HEK293 (cell line): ENCODE data around the gene MBLAC1.

Source experiments
- BCL6B ChIP-seq: fragments of 450-650 bp; formaldehyde crosslinking; IDR thresholded peaks from 2 replicates; pipeline ENCODE4 v1.5.1; 2017; ENCODE audit warnings: missing biosample characterization, missing genetic modification characterization
- INSM2 ChIP-seq: fragments of 450-650 bp; formaldehyde crosslinking; IDR thresholded peaks from 2 replicates; pipeline ENCODE4 v1.5.1; 2016; ENCODE audit warnings: missing biosample characterization, missing genetic modification characterization
- KLF16 ChIP-seq: fragments of 450-650 bp; formaldehyde crosslinking; IDR thresholded peaks from 2 replicates; pipeline ENCODE4 v1.5.1; 2017; ENCODE audit warnings: missing biosample characterization, missing genetic modification characterization
- PBX3 ChIP-seq: sonication (generic); formaldehyde crosslinking; IDR thresholded peaks from 2 replicates; pipeline ENCODE4 v1.8.1; 2022; ENCODE audit warnings: mild to moderate bottlenecking, moderate library complexity, missing genetic modification reagents
- PRDM2 ChIP-seq: fragments of 450-650 bp; formaldehyde crosslinking; IDR thresholded peaks from 2 replicates; pipeline ENCODE4 v1.5.1; 2016; ENCODE audit warnings: missing biosample characterization, missing genetic modification characterization, borderline replicate concordance
- ZBTB17 ChIP-seq: fragments of 450-650 bp; formaldehyde crosslinking; IDR thresholded peaks from 2 replicates; pipeline ENCODE4 v1.5.1; 2016; ENCODE audit warnings: missing biosample characterization, missing genetic modification characterization
- ZNF157 ChIP-seq: fragments of 450-650 bp; formaldehyde crosslinking; IDR thresholded peaks from 2 replicates; pipeline ENCODE4 v1.5.1; 2016; ENCODE audit warnings: missing biosample characterization, missing genetic modification characterization
- ZNF223 ChIP-seq: fragments of 450-650 bp; formaldehyde crosslinking; IDR thresholded peaks from 2 replicates; pipeline ENCODE4 v1.5.1; 2016; ENCODE audit warnings: missing biosample characterization, missing genetic modification characterization
- ZNF23 ChIP-seq: fragments of 450-650 bp; formaldehyde crosslinking; IDR thresholded peaks from 2 replicates; pipeline ENCODE4 v1.5.1; 2016; ENCODE audit warnings: missing biosample characterization, missing genetic modification characterization, borderline replicate concordance
- ZNF248 ChIP-seq: fragments of 450-650 bp; formaldehyde crosslinking; IDR thresholded peaks from 2 replicates; pipeline ENCODE4 v1.5.1; 2017; ENCODE audit warnings: missing biosample characterization, missing genetic modification characterization
- ZNF335 ChIP-seq: fragments of 450-650 bp; formaldehyde crosslinking; conservative IDR thresholded peaks from 2 replicates; pipeline ENCODE4 v1.5.1; 2016; ENCODE audit warnings: missing biosample characterization, missing genetic modification characterization
- ZNF350 ChIP-seq: fragments of 450-650 bp; formaldehyde crosslinking; IDR thresholded peaks from 2 replicates; pipeline ENCODE4 v1.5.0; 2017; ENCODE audit warnings: missing biosample characterization, mild to moderate bottlenecking, missing genetic modification characterization
- ZNF404 ChIP-seq: fragments of 450-650 bp; formaldehyde crosslinking; IDR thresholded peaks from 2 replicates; pipeline ENCODE4 v1.5.1; 2017; ENCODE audit warnings: missing biosample characterization, missing genetic modification characterization
- ZNF600 ChIP-seq: fragments of 450-650 bp; formaldehyde crosslinking; IDR thresholded peaks from 2 replicates; pipeline ENCODE4 v1.5.1; 2016; ENCODE audit warnings: missing biosample characterization, missing genetic modification characterization
- ZNF623 ChIP-seq: fragments of 450-650 bp; formaldehyde crosslinking; IDR thresholded peaks from 2 replicates; pipeline ENCODE4 v1.5.1; 2016; ENCODE audit warnings: missing biosample characterization, missing genetic modification characterization
- ZNF658 ChIP-seq: fragments of 450-650 bp; formaldehyde crosslinking; IDR thresholded peaks from 2 replicates; pipeline ENCODE4; 2016; ENCODE audit warnings: missing biosample characterization, missing genetic modification characterization
- ZSCAN4 ChIP-seq: fragments of 450-650 bp; formaldehyde crosslinking; IDR thresholded peaks from 2 replicates; pipeline ENCODE4 v1.5.1; 2017; ENCODE audit warnings: missing biosample characterization, missing genetic modification characterization
- ZXDB ChIP-seq: fragments of 450-650 bp; formaldehyde crosslinking; IDR thresholded peaks from 2 replicates; pipeline ENCODE4 v1.5.1; 2016; ENCODE audit warnings: missing biosample characterization, missing genetic modification characterization
- TF ChIP-seq, protein P1 (sequence below): fragments of 450-650 bp; formaldehyde crosslinking; IDR thresholded peaks from 2 replicates; pipeline ENCODE4 v1.5.1; 2016; ENCODE audit warnings: missing biosample characterization, missing genetic modification characterization
- TF ChIP-seq, protein P2 (sequence below): fragments of 450-650 bp; formaldehyde crosslinking; conservative IDR thresholded peaks from 2 replicates; pipeline ENCODE4 v1.5.1; 2016; ENCODE audit warnings: low read depth, missing biosample characterization, missing genetic modification characterization

MBLAC1 gene

GRCh38 chr7:100177045-100178001 is 50.6 kb downstream of the MBLAC1 start, which contains the start of the genes GPC2 and STAG3 (continued):
- TF ChIP-seq PRDM2 (no peak), ZNF335 (tag by site-specific recombination) (peak; percentile 44; the same call in 1 of the 2 replicates), PBX3 (CRISPR knock-in tag) (peak; percentile 45; the same call in 1 of the 2 replicates), ZNF350 (tag by site-specific recombination) (no peak), ZNF223 (tag by site-specific recombination) (no peak), ZNF157 (tag by site-specific recombination) (no peak), ZNF623 (tag by site-specific recombination) (no peak), INSM2 (tag by site-specific recombination) (no peak), ZSCAN4 (tag by site-specific recombination) (no peak), KLF16 (tag by site-specific recombination) (peak; percentile 30; the same call in 1 of the 2 replicates), ZNF404 (no peak), BCL6B (tag by site-specific recombination) (no peak), ZNF600 (tag by site-specific recombination) (peak; percentile 25; the same call in 1 of the 2 replicates), ZNF248 (tag by site-specific recombination) (no peak), ZXDB (tag by site-specific recombination) (0 out of 2 replicates have a peak, but pooled peaks have one; percentile 37), ZBTB17 (tag by site-specific recombination) (peak; percentile 96), ZNF658 (tag by site-specific recombination) (no peak), ZNF23 (tag by site-specific recombination) (no peak)
- TF ChIP-seq, protein P1, sequence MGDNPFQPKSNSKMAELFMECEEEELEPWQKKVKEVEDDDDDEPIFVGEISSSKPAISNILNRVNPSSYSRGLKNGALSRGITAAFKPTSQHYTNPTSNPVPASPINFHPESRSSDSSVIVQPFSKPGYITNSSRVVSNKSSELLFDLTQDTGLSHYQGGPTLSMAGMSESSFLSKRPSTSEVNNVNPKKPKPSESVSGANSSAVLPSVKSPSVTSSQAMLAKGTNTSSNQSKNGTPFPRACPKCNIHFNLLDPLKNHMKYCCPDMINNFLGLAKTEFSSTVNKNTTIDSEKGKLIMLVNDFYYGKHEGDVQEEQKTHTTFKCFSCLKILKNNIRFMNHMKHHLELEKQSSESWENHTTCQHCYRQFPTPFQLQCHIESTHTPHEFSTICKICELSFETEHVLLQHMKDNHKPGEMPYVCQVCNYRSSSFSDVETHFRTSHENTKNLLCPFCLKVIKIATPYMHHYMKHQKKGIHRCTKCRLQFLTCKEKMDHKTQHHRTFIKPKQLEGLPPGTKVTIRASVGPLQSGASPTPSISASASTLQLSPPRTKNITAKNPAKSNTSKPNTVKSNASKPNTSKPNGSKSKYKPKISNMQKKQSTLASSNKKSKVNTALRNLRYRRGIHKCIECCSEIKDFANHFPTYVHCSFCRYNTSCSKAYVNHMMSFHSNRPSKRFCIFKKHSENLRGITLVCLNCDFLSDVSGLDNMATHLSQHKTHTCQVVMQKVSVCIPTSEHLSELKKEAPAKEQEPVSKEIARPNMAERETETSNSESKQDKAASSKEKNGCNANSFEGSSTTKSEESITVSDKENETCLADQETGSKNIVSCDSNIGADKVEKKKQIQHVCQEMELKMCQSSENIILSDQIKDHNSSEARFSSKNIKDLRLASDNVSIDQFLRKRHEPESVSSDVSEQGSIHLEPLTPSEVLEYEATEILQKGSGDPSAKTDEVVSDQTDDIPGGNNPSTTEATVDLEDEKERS (tag by site-specific recombination), result no peak
- TF ChIP-seq, protein P2, sequence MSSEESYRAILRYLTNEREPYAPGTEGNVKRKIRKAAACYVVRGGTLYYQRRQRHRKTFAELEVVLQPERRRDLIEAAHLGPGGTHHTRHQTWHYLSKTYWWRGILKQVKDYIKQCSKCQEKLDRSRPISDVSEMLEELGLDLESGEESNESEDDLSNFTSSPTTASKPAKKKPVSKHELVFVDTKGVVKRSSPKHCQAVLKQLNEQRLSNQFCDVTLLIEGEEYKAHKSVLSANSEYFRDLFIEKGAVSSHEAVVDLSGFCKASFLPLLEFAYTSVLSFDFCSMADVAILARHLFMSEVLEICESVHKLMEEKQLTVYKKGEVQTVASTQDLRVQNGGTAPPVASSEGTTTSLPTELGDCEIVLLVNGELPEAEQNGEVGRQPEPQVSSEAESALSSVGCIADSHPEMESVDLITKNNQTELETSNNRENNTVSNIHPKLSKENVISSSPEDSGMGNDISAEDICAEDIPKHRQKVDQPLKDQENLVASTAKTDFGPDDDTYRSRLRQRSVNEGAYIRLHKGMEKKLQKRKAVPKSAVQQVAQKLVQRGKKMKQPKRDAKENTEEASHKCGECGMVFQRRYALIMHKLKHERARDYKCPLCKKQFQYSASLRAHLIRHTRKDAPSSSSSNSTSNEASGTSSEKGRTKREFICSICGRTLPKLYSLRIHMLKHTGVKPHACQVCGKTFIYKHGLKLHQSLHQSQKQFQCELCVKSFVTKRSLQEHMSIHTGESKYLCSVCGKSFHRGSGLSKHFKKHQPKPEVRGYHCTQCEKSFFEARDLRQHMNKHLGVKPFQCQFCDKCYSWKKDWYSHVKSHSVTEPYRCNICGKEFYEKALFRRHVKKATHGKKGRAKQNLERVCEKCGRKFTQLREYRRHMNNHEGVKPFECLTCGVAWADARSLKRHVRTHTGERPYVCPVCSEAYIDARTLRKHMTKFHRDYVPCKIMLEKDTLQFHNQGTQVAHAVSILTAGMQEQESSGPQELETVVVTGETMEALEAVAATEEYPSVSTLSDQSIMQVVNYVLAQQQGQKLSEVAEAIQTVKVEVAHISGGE (tag by site-specific recombination), result no peak
